ENCODE data around the gene PRPS1.
A peak's percentile ranks its signal among the peaks of the same experiment; 100 is the strongest.

DNA sequence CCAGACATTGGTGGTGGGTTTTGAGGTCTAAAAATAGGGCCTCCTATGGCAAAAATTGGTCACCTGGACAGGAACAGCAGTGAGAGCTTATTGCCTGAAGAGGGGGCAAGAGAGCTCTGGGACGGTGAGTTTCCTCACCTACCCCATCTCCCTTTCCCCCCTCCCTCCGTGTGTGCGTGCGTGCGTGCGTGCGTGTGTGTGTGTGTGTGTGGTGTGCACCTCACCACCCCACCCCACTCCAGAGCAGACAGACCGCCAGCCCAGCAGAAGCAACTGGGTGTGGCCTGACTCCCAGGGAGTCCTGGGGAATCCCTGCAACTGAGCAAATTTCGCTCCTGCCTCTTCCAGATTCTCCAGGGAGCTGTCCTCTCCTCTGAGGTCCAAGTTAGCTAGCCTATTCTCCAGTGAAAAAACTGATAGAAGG is 44.7 kb downstream of the PRPS1 start:
- TF ChIP-seq, protein P1, sequence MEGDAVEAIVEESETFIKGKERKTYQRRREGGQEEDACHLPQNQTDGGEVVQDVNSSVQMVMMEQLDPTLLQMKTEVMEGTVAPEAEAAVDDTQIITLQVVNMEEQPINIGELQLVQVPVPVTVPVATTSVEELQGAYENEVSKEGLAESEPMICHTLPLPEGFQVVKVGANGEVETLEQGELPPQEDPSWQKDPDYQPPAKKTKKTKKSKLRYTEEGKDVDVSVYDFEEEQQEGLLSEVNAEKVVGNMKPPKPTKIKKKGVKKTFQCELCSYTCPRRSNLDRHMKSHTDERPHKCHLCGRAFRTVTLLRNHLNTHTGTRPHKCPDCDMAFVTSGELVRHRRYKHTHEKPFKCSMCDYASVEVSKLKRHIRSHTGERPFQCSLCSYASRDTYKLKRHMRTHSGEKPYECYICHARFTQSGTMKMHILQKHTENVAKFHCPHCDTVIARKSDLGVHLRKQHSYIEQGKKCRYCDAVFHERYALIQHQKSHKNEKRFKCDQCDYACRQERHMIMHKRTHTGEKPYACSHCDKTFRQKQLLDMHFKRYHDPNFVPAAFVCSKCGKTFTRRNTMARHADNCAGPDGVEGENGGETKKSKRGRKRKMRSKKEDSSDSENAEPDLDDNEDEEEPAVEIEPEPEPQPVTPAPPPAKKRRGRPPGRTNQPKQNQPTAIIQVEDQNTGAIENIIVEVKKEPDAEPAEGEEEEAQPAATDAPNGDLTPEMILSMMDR (IDR thresholded peaks at IDR 0.05): peak; percentile 43; the same call in 1 of the 2 replicates
- TF ChIP-seq ZNF671 (CRISPR knock-in tag; IDR thresholded peaks at IDR 0.05) (no peak), NFATC4 (CRISPR knock-in tag; IDR thresholded peaks at IDR 0.05) (no peak), ZNF416 (CRISPR knock-in tag; IDR thresholded peaks at IDR 0.05) (no peak), ESRRA (CRISPR knock-in tag; IDR thresholded peaks at IDR 0.05; ENCODE audit: borderline replicate concordance) (no peak)
- TF ChIP-seq, protein P2, sequence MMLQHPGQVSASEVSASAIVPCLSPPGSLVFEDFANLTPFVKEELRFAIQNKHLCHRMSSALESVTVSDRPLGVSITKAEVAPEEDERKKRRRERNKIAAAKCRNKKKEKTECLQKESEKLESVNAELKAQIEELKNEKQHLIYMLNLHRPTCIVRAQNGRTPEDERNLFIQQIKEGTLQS (CRISPR knock-in tag; conservative IDR thresholded peaks at IDR 0.05): no peak
- TF ChIP-seq, protein P3, sequence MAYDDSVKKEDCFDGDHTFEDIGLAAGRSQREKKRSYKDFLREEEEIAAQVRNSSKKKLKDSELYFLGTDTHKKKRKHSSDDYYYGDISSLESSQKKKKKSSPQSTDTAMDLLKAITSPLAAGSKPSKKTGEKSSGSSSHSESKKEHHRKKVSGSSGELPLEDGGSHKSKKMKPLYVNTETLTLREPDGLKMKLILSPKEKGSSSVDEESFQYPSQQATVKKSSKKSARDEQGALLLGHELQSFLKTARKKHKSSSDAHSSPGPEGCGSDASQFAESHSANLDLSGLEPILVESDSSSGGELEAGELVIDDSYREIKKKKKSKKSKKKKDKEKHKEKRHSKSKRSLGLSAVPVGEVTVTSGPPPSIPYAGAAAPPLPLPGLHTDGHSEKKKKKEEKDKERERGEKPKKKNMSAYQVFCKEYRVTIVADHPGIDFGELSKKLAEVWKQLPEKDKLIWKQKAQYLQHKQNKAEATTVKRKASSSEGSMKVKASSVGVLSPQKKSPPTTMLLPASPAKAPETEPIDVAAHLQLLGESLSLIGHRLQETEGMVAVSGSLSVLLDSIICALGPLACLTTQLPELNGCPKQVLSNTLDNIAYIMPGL (CRISPR knock-in tag; IDR thresholded peaks at IDR 0.05): no peak
